GM12878 (cell line): ENCODE data around the gene SMIM32. TPM values are rescaled to one million over a fixed set of nuclear protein-coding genes. Genes with fewer than 3 reads are reported as not detected.

ENCODE experiments used
- ATAC-seq: fragments of 200-7000 bp; cut with Tn5 transposase; 3 replicates; pipeline ENCODE4 v1.9.1; 2020; ENCODE audit warnings: mild to moderate bottlenecking, moderate library complexity
- BruUV-seq: library from RNA; stranded (reverse); fragments of 400-500 nt; replicated peaks from 2 replicates; lab custom pipeline; 2021; lab: Mats Ljungman, UMichigan
- CTCF ChIA-PET: fragments of 300-600 bp; sonication (Branson Sonifier 250); formaldehyde crosslinking; extraction: SDS; loops from one replicate; lab custom pipeline; 2021; ENCODE audit warnings: inconsistent platforms; lab: Yijun Ruan, JAX
- POLR2A ChIA-PET: fragments of 350-600 bp; formaldehyde crosslinking; extraction: SDS; loops from one replicate; lab custom pipeline; 2021; ENCODE audit warnings: inconsistent platforms; lab: Charles Lee
- RAD21 ChIA-PET: fragments of 300-600 bp; sonication (Branson Sonifier 250); formaldehyde crosslinking; loops from one replicate; lab custom pipeline; 2023; ENCODE audit warnings: antibody characterized with exemption; ENCODE audit not compliant: unreplicated experiment; lab: Charles Lee
- SMC1A ChIA-PET: fragments of 300-600 bp; sonication (Branson Sonifier 250); formaldehyde crosslinking; loops from one replicate; lab custom pipeline; 2023; ENCODE audit not compliant: unreplicated experiment, uncharacterized antibody; lab: Charles Lee
- DNase-seq: peaks from one replicate; pipeline ENCODE4 v3.0.0-alpha.2; 2011; ENCODE audit warnings: low read depth, low spot score
- FAIRE-seq: peaks from 3 replicates; lab custom pipeline; 2011; peaks lifted over from hg19 to GRCh38; lab: Jason Lieb, UNC
- H2AFZ ChIP-seq: 2 replicates; pipeline ENCODE4 v1.6.0; 2011; ENCODE audit warnings: low read depth, low read length, control low read depth; ENCODE audit not compliant: control insufficient read depth
- H3K27ac ChIP-seq: 2 replicates; pipeline ENCODE4 v1.5.1; 2011; ENCODE audit warnings: control low read depth; ENCODE audit not compliant: control insufficient read depth, insufficient read depth
- H3K27me3 ChIP-seq, 2 experiments: replicated peaks in 1 of 2; 2 replicates each; pipeline versions ENCODE4 v1.6.0 to v1.6.1; 2011; ENCODE audit warnings: low read length in 1 of 2; ENCODE audit not compliant: control insufficient read depth in 2 of 2, insufficient read depth in 2 of 2
- H3K36me3 ChIP-seq, 2 experiments: 2 replicates each; pipeline ENCODE4 v1.5.1; 2011; ENCODE audit warnings: low read length in 1 of 2; ENCODE audit not compliant: control insufficient read depth in 2 of 2, insufficient read depth in 2 of 2
- H3K4me1 ChIP-seq: 2 replicates; pipeline ENCODE4 v1.6.1; 2011; ENCODE audit warnings: mild to moderate bottlenecking, low read length, moderate library complexity, mixed read lengths; ENCODE audit not compliant: control insufficient read depth, insufficient read depth
- H3K4me2 ChIP-seq: 2 replicates; pipeline ENCODE4 v1.6.0; 2011; ENCODE audit warnings: control low read depth; ENCODE audit not compliant: control insufficient read depth, insufficient read depth
- H3K4me3 ChIP-seq: fragments of 200-600 bp; sonication (generic); 2 replicates; pipeline ENCODE4 v1.5.1; 2016
- H3K79me2 ChIP-seq: 2 replicates; pipeline ENCODE4 v1.6.0; 2011; ENCODE audit warnings: low read length; ENCODE audit not compliant: control insufficient read depth, insufficient read depth
- H3K9ac ChIP-seq: 2 replicates; pipeline ENCODE4 v1.8.0; 2011; ENCODE audit warnings: low read length, control low read depth, mixed read lengths; ENCODE audit not compliant: control insufficient read depth, insufficient read depth
- H3K9me3 ChIP-seq: replicated peaks from 3 replicates; pipeline ENCODE4 v1.5.1; 2011; ENCODE audit warnings: mild to moderate bottlenecking, low read length; ENCODE audit not compliant: control insufficient read depth, insufficient read depth
- H4K20me1 ChIP-seq: 2 replicates; pipeline ENCODE4 v1.6.0; 2011; ENCODE audit not compliant: control insufficient read depth, insufficient read depth
- PBX3 ChIP-seq: IDR thresholded peaks from 2 replicates; pipeline ENCODE4 v1.6.1; 2011; ENCODE audit warnings: mild to moderate bottlenecking, low read depth, low read length, moderate library complexity; ENCODE audit not compliant: insufficient replicate concordance
- RAD51 ChIP-seq: fragments of 450-650 bp; IDR thresholded peaks from 2 replicates; pipeline ENCODE4 v1.6.1; 2016; ENCODE audit warnings: moderate library complexity, mild to moderate bottlenecking, inconsistent platforms
- SMC3 ChIP-seq: IDR thresholded peaks from 2 replicates; pipeline ENCODE4 v1.6.1; 2011; ENCODE audit warnings: low read length, improper control_type of control experiment, borderline replicate concordance
- STAT1 ChIP-seq: fragments of 450-650 bp; conservative IDR thresholded peaks from 2 replicates; pipeline ENCODE4 v1.6.1; 2014; ENCODE audit warnings: antibody characterized with exemption, mild to moderate bottlenecking
- ZBTB33 ChIP-seq: fragments of 450-650 bp; IDR thresholded peaks from 2 replicates; pipeline ENCODE4 v1.6.1; 2017; ENCODE audit warnings: mild to moderate bottlenecking
- ZNF384 ChIP-seq: IDR thresholded peaks from 2 replicates; pipeline ENCODE4 v1.6.1; 2012; ENCODE audit warnings: low read depth, mild to moderate bottlenecking, low read length, improper control_type of control experiment, borderline replicate concordance
- WGBS: methylation state at CpG from one replicate; pipeline ENCODE4 v1.1.6; 2016; ENCODE audit warnings: low lambda C conversion rate; ENCODE audit not compliant: insufficient replicate concordance, insufficient coverage; ENCODE audit errors: missing lambda C conversion rate; 5-methylcytosine and 5-hydroxymethylcytosine counted together
- in situ Hi-C: fragments of 300-500 bp; cut with MboI; formaldehyde crosslinking; loops from 9 replicates; pipeline ENCODE4 v1.14.3; 2018; ENCODE audit warnings: mixed read lengths
- intact Hi-C: fragments of 100-400 bp; cut with micrococcal nuclease; formaldehyde crosslinking; loops from one replicate; pipeline ENCODE4 v1.14.2; 2022; ENCODE audit not compliant: unreplicated experiment
- polyA plus RNA-seq, 11 experiments: library from polyadenylated mRNA; depleted of rRNA in 4 of 11; unstranded in 6 of 11; stranded (reverse) in 5 of 11; fragments of >200 nt; fragmentation: Nextera tagmentation in 4 of 11; fragmentation: Illumina TruSeq in 1 of 11; extraction: Ambion mirVana in 4 of 11; extraction: Trizol in 1 of 11; gene quantifications; 1 replicate in 1 of 11; 2 replicates in 10 of 11; pipeline versions ENCODE4 v1.2.1 to v1.2.3, GENCODE V29; 2011 to 2016; ENCODE audit warnings: inconsistent platforms in 2 of 11, missing spikeins in 2 of 11, low read depth in 1 of 11
- total RNA-seq, 4 experiments: library from RNA; depleted of rRNA in 3 of 4; stranded (reverse); fragments of >200 nt in 3 of 4; fragmentation: Illumina TruSeq in 1 of 4; extraction: Trizol in 1 of 4; gene quantifications; 2 replicates each; pipeline versions ENCODE4 v1.2.1 to v1.2.3, GENCODE V29; 2013 to 2021

Gene SMIM32
- total and polyA plus RNA-seq, 10 of the 15 experiments (the other 5 are each of a cell fraction or from before 2014, with no cell fraction given): not detected

DNA sequence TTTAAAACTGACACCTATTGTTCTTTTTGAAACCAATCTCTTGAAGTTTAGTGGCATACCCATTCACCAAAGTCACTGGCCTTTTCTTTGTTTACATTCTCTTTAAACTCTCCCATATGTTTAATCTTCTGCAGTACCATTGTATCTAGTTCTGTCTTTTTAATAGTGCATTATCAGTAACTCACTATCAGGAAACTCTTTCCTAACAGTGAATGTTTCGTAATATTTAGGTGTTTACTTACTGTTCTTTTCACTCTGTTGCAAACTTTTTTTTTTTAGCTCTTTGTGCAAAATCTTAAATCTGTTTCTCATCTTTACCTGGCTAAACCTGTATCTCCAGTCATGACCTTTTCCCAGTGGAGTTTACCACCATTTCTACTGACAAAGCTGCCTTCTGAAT is 43.1 kb downstream of the SMIM32 start:
- 100% methylated on average over 1 of the region's 1 CpG for WGBS
- Histone ChIP-seq H4K20me1 (no peaks in the 10 kb centered on the region), H3K4me3 (no peak overlapping the region), H3K79me2 (no peaks in the 10 kb centered on the region; the same call in 1 of the 2 replicates), H3K9ac (no peak overlapping the region), H2AFZ (no peak overlapping the region), H3K4me1 (no peaks in the 10 kb centered on the region), H3K36me3 (peaks cover 2 to 7% of the 10 kb centered on the region in 2 experiments; a peak in 3 of 4 replicates), H3K9me3 (no peaks in the 10 kb centered on the region), H3K27me3 (no peaks in the 10 kb centered on the region), H3K4me2 (no peak overlapping the region), H3K27ac (no peak overlapping the region)
- no peak for FAIRE-seq
- RAD21 ChIA-PET: no interaction called here
- TF ChIP-seq ZNF384: no peak
- no peak for TF ChIP-seq RAD51
- TF ChIP-seq STAT1: no peak
- no peak for TF ChIP-seq PBX3
- TF ChIP-seq SMC3: no peak
- no peak for TF ChIP-seq ZBTB33
- intact Hi-C loops: no loop called here
- no peak for DNase-seq
- in situ Hi-C loops: no loop called here
- CTCF ChIA-PET: interaction anchor here (1.2 to 4.5 kb wide), 3 partner anchors 9 to 16 kb away, joined by 4 to 26 read pairs (median 7); no protein-coding TSS in a partner anchor
- no TSS peak for BruUV-seq
- no peak for ATAC-seq
- SMC1A ChIA-PET: interaction anchor here (1.4 to 1.6 kb wide), 2 partner anchors 10 to 18 kb away, joined by 3 to 4 read pairs; no protein-coding TSS in a partner anchor
- POLR2A ChIA-PET: no interaction called here
